ENCODE measurements around the gene FAM149B1.

- TF ChIP-seq CTCF (IDR thresholded peaks at IDR 0.05; ENCODE audit: insufficient read depth, low read length, poor library complexity, severe bottlenecking) (no peak), EZH2phosphoT487 (conservative IDR thresholded peaks at IDR 0.05; ENCODE audit: low read length) (no peak)
Observed at GRCh38 chr10:73205890-73206289, 38.0 kb downstream of the FAM149B1 start.
